Adipocyte (in vitro differentiated cells): Measurements from ENCODE around the gene CDRT4.

ENCODE experiments used
- DNase-seq: peaks from one replicate; pipeline ENCODE4 v3.0.0-alpha.2; 2015; ENCODE audit warnings: low read depth
- H3K27me3 ChIP-seq: replicated peaks from 2 replicates; pipeline ENCODE4 v1.7.0; 2013; ENCODE audit warnings: mild to moderate bottlenecking, low read length, moderate library complexity; ENCODE audit not compliant: control insufficient read depth, insufficient read depth
- H3K36me3 ChIP-seq: 2 replicates; pipeline ENCODE4 v1.7.0; 2013; ENCODE audit warnings: low read length, mild to moderate bottlenecking, moderate library complexity; ENCODE audit not compliant: control insufficient read depth, insufficient read depth, severe bottlenecking
- H3K4me1 ChIP-seq: 2 replicates; pipeline ENCODE4 v1.7.0; 2013; ENCODE audit warnings: mild to moderate bottlenecking, low read length, moderate library complexity; ENCODE audit not compliant: control insufficient read depth, insufficient read depth
- H3K4me3 ChIP-seq: 2 replicates; pipeline ENCODE4 v1.7.0; 2013; ENCODE audit warnings: mild to moderate bottlenecking, low read length, moderate library complexity
- H3K9ac ChIP-seq: 2 replicates; pipeline ENCODE4 v1.7.0; 2013; ENCODE audit warnings: mild to moderate bottlenecking, low read length, moderate library complexity
- H3K9me3 ChIP-seq: 2 replicates; pipeline ENCODE4 v1.7.0; 2013; ENCODE audit warnings: mild to moderate bottlenecking, low read length, moderate library complexity; ENCODE audit not compliant: control insufficient read depth

Gene CDRT4

DNA sequence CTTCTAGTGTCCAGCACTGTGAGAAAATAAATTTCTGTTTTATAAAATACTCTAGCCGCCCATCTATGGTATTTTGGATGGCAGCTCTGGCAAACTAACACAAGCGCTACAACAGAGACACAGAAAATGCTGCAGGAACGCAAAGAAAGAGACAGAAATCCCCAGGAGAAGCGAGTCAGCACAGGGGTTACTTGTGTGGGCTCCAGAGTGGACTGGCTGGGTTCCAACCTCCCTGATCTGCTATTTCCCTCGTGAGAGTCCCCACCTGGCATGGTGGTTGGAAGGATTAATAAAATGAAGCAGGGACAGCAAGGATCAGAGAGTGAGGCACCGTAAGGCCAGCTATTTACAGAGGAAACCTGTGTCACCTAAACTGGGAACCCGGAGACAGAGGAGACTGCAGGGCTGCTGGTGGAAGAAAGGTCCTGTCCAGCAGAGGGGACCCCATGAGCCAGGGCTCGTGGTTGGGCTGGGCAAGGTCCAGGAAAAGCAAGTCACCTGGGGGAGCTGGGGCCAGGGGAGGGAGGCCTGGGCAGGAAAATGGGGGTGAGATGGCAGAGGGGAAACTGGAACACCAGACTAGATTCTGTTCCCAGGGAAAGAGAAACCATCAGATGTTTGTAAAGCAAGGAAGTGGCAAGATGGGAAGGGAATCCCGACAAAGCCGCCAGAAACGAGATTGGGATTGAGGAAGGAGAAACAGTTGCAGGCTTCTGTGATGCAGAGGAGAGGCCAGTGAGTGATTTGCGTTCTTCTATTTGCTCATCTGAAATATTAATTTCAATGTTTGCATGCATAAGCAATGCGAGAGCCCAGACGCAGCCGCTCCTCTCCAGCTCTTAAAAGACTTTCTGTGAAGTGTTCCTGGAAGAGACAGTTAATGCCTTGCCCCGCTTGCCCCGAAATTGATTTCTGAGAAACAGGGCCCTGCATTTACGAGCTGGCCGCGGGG, 63.0 kb downstream of the CDRT4 start:
- peak overlapping the region; percentile 76 for H3K9ac ChIP-seq
- no peaks in the 10 kb centered on the region for H3K9me3 ChIP-seq
- DNase-seq, result no peak
- no peaks in the 10 kb centered on the region for H3K27me3 ChIP-seq
- peaks cover 32% of the 10 kb centered on the region for H3K4me1 ChIP-seq
- H3K36me3 ChIP-seq, result no peaks in the 10 kb centered on the region
- peak overlapping the region; percentile 42 for H3K4me3 ChIP-seq

DNA sequence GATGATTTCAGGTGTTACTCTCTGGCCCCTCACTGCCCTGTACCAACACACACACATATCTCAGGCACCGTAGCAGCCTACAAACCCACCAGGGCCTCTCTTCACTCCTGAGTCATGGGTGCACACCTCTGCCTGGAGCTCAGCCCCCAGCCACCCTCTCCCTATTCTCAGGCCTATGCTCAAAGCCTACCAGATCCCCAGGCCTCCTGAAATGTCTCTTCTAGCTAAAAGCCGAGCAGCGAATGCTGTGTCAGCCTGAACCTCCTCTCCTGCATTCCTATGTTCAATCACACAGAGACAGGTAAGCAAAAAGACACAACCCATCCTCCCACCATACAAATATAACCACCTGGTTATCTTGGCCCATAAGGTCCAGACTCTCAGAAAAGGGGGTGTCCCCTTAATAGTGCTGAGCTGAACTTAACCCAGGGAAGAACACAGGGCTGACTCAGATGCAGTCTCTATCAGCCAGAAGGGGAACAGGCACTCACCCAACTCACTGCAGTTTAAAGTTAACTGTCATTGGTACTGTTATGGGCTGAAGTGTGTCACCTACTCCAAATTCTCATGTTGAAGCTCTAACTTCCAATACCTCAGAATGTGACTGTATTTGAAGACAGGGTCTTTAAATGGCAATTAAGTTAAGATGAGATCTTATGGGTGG, 64.0 kb downstream of the CDRT4 start:
- Histone ChIP-seq H3K9me3 (no peaks in the 10 kb centered on the region), H3K36me3 (no peaks in the 10 kb centered on the region), H3K27me3 (no peaks in the 10 kb centered on the region), H3K4me1 (peaks cover 36% of the 10 kb centered on the region), H3K9ac (peak overlapping the region; percentile 76), H3K4me3 (no peak overlapping the region)
- DNase-seq, result no peak

- H3K4me1 ChIP-seq, result peaks cover 32% of the 10 kb centered on the region
- H3K9ac ChIP-seq, result no peak overlapping the region
- no peak for DNase-seq
- no peaks in the 10 kb centered on the region for H3K36me3 ChIP-seq
- H3K4me3 ChIP-seq, result no peak overlapping the region
- H3K27me3 ChIP-seq, result no peaks in the 10 kb centered on the region
- no peaks in the 10 kb centered on the region for H3K9me3 ChIP-seq
These were observed 68.0 kb downstream of the CDRT4 start for GRCh38 chr17:15399443-15399842.

DNA sequence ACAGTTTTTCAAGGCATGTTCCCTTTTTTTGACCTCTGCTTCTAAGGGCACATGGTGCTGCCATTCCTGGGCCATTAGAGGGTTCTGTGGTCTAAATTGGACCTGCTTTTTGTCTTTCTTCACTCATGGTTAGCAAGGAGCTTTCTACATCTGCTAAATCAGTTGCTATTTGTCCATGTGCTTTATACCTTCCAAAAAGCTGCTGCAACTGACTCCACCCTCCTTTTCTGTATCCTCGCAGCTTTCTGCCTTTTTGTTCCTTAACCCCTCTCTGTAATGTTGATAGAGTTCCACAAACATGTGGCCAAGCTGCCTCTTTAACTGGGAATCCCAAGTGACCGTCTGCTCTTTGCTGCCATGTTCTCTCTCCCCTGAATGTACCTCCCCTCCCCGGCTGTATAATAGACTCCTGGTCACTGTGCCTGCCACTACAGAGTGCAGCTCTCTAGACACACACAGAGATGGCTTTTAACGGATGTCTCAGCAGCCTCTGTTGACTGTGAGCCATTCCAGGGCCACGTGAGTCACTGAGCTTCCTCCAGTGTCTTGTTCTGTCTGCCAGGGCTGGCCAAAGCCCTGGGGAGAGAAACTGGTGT, 68.6 kb downstream of the CDRT4 start:
- H3K4me3 ChIP-seq, result peak overlapping the region; percentile 2

DNA sequence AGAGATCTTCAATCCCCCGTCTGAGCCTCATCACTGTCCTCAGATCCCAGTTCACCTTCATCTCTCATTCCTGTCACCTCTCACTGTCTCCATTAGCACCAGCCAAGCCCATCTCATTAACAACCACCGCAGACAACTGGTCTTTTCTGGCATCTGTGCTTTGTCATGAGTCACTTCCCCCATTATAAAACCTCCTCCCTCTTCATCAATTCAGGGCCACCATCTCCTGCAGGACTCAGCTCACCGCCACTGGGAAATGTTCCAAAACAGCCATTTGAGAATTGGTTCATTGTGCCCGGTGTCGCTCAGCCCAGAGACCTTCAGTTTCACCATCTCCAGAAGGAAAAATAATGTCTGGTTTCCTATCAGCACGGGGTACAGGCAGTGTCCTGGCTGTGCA, 69.1 kb downstream of the CDRT4 start:
- Histone ChIP-seq H3K9me3 (no peaks in the 10 kb centered on the region), H3K9ac (peak overlapping the region; percentile 38), H3K4me3 (peak overlapping the region; percentile 2), H3K27me3 (no peaks in the 10 kb centered on the region), H3K36me3 (no peaks in the 10 kb centered on the region), H3K4me1 (peaks cover 21% of the 10 kb centered on the region)
- DNase-seq, result no peak

More for the DNA sequence above, 68.6 kb downstream of the CDRT4 start:
- H3K9ac ChIP-seq, result peak overlapping the region; percentile 38
- H3K4me1 ChIP-seq, result peaks cover 26% of the 10 kb centered on the region
- no peaks in the 10 kb centered on the region for H3K27me3 ChIP-seq
- DNase-seq, result peak; percentile 38
- no peaks in the 10 kb centered on the region for H3K36me3 ChIP-seq
- H3K9me3 ChIP-seq, result no peaks in the 10 kb centered on the region

DNA sequence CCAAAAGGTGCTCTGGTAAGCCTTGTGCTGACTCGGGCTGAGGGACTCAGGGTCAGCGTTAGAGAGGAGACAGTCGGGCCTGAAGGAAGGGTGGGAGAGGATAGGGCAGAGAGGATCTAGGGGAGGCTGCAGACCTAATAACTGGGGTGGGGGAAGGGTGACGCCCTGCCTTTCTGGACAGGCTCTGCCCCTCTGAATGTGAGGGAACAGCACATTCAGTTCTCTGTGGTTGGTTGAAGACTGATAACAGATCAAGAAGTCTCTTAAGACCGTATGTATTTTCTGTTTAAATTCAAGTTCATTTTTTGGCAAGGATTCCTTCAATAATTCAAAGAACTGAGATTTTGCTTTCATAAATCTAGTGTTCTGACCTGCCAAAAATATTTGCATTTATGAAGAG, 69.8 kb downstream of the CDRT4 start:
- H3K9ac ChIP-seq, result no peak overlapping the region
- H3K9me3 ChIP-seq, result no peaks in the 10 kb centered on the region
- H3K4me3 ChIP-seq, result no peak overlapping the region
- H3K27me3 ChIP-seq, result no peaks in the 10 kb centered on the region
- H3K36me3 ChIP-seq, result no peaks in the 10 kb centered on the region
- peaks cover 18% of the 10 kb centered on the region for H3K4me1 ChIP-seq
- DNase-seq, result no peak

- no peak for DNase-seq
- Histone ChIP-seq H3K27me3 (no peaks in the 10 kb centered on the region), H3K4me3 (no peak overlapping the region), H3K4me1 (peaks cover 21% of the 10 kb centered on the region), H3K9me3 (no peaks in the 10 kb centered on the region), H3K9ac (no peak overlapping the region), H3K36me3 (no peaks in the 10 kb centered on the region)
These were observed 72.3 kb downstream of the CDRT4 start for GRCh38 chr17:15395091-15395490.

DNA sequence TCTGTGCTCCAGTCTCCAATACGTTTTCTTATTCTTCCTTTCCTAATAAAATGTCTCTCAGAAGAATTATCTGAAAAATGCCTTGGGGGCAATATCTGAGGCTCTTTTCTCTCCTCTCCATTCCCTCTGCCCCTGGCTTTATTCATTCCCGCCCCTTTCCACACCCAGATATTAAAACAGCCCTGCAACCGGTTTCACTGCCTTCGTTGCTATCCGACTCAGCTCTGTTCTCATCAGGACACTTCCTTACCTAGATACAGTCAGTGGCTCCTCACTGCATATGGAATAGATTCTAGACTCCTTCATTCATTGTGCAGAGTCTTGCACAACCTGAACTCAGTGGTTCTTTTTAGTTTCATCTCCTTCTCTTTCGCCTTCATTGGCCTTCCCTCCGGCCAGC, 74.0 kb downstream of the CDRT4 start:
- Histone ChIP-seq H3K36me3 (no peaks in the 10 kb centered on the region), H3K9me3 (no peaks in the 10 kb centered on the region), H3K9ac (no peak overlapping the region), H3K4me3 (no peak overlapping the region), H3K27me3 (no peaks in the 10 kb centered on the region), H3K4me1 (peaks cover 12% of the 10 kb centered on the region)
- no peak for DNase-seq

DNA sequence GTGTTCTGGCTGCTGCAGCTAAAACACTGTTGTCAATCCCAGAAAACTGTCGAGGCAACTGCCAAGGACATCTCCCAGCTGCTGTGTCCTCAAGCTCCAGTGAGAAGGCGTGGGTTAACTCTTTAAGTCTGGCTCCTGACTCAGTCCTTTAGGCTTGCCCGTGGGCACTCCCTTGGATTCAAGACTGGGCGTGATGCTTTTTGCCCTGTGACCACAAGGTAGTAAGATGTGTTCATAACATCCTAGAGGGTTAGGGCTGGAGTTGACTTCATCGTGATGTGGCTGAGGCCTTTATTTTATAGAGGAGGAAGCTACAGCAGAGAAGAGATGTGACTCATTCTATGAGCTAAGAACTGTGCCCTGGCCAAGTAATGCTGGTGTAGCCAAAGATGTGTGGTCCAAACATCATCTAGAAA, 75.1 kb downstream of the CDRT4 start:
- Histone ChIP-seq H3K27me3 (no peaks in the 10 kb centered on the region), H3K9me3 (peaks cover 4% of the 10 kb centered on the region), H3K36me3 (no peaks in the 10 kb centered on the region), H3K9ac (no peak overlapping the region), H3K4me3 (no peak overlapping the region), H3K4me1 (peaks cover 6% of the 10 kb centered on the region)
- DNase-seq, result peak; percentile 60

- Histone ChIP-seq H3K36me3 (no peaks in the 10 kb centered on the region), H3K4me3 (no peak overlapping the region), H3K9ac (no peak overlapping the region), H3K4me1 (peaks cover 18% of the 10 kb centered on the region), H3K9me3 (peaks cover 4% of the 10 kb centered on the region), H3K27me3 (no peaks in the 10 kb centered on the region)
- no peak for DNase-seq
These were observed 78.9 kb downstream of the CDRT4 start for GRCh38 chr17:15388356-15389041.

DNA sequence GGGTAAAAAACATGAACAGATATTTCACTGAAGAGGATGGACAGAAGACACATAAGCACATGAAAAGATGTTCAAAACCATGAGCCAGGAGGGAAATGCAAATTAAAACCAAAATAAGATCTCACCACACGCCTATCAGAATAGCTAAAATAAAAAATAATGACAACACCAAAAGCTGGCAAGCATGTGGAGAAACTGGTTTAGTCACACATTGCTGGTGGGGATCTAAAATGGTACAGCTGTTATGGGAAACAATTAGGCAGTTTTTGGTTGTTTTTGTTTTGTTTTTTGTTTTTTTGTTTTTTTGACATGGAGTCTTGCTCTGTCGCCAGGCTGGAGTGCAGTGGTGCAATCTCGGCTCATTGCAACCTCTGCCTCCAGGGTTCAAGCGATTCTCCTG, 81.3 kb downstream of the CDRT4 start:
- peaks cover 15% of the 10 kb centered on the region for H3K4me1 ChIP-seq

More for the DNA sequence above, 81.3 kb downstream of the CDRT4 start:
- Histone ChIP-seq H3K36me3 (no peaks in the 10 kb centered on the region), H3K9me3 (peaks cover 4% of the 10 kb centered on the region), H3K9ac (no peak overlapping the region), H3K4me3 (no peak overlapping the region), H3K27me3 (no peaks in the 10 kb centered on the region)
- DNase-seq, result no peak
